Endothelial cell of umbilical vein (primary cell): ENCODE data around the gene ZCRB1. TPM values are rescaled to one million over a fixed set of nuclear protein-coding genes. Genes with fewer than 3 reads are reported as not detected.

Experiments
- BruUV-seq: library from RNA; stranded (reverse); fragments of 400-500 nt; replicated peaks from 2 replicates; lab custom pipeline; 2021; lab: Mats Ljungman, UMichigan
- CTCF ChIA-PET: fragments of 300-600, 350-600 bp; sonication (Branson Sonifier 250); formaldehyde crosslinking; loops from one replicate; lab custom pipeline; 2021; ENCODE audit warnings: antibody characterized with exemption, inconsistent platforms; lab: Charles Lee
- POLR2A ChIA-PET: fragments of 300-600, 350-600 bp; sonication (Branson Sonifier 250); formaldehyde crosslinking; loops from one replicate; lab custom pipeline; 2021; ENCODE audit warnings: antibody characterized with exemption, inconsistent platforms; lab: Charles Lee
- DNase-seq: peaks from one replicate; pipeline ENCODE4 v3.0.0-alpha.2; 2011; ENCODE audit warnings: low read depth, low spot score
- FAIRE-seq: peaks from 2 replicates; lab custom pipeline; 2011; peaks lifted over from hg19 to GRCh38; lab: Jason Lieb, UNC
- H2AFZ ChIP-seq: 2 replicates; pipeline ENCODE4 v1.6.0; 2012; ENCODE audit warnings: low read depth, low read length, control low read depth, inconsistent platforms
- H3K27ac ChIP-seq: 2 replicates; pipeline ENCODE4 v1.5.1; 2011; ENCODE audit warnings: low read depth, mild to moderate bottlenecking, control low read depth, low read length, moderate library complexity; ENCODE audit not compliant: insufficient read depth
- H3K27me3 ChIP-seq, 2 experiments: 2 replicates each; pipeline versions ENCODE4 v1.6.0 to v1.6.1; 2011; ENCODE audit warnings: low read length in 2 of 2, mixed read lengths in 1 of 2; ENCODE audit not compliant: control insufficient read depth in 2 of 2, insufficient read depth in 2 of 2
- H3K36me3 ChIP-seq, 2 experiments: 2 replicates in 1 of 2; 3 replicates in 1 of 2; pipeline ENCODE4 v1.5.1; 2011; ENCODE audit warnings: low read length in 2 of 2, mild to moderate bottlenecking in 1 of 2, moderate library complexity in 1 of 2; ENCODE audit not compliant: control insufficient read depth in 2 of 2, insufficient read depth in 2 of 2; ENCODE audit errors: extremely low read depth in 1 of 2
- H3K4me1 ChIP-seq: 3 replicates; pipeline ENCODE4 v1.5.1; 2011; ENCODE audit warnings: mild to moderate bottlenecking, low read length; ENCODE audit not compliant: control insufficient read depth, insufficient read depth; ENCODE audit errors: extremely low read depth
- H3K4me2 ChIP-seq: 2 replicates; pipeline ENCODE4 v1.6.1; 2011; ENCODE audit warnings: low read length, control low read depth, mixed read lengths; ENCODE audit not compliant: insufficient read depth
- H3K4me3 ChIP-seq, 3 experiments: fragments of 200-600 bp in 1 of 3; sonication (generic), shearing (Covaris generic) in 1 of 3; replicated peaks in 1 of 3; 2 replicates each; pipeline ENCODE4 v1.5.1; 2011 to 2016; ENCODE audit warnings: control low read depth in 3 of 3, low read length in 3 of 3, mild to moderate bottlenecking in 2 of 3, inconsistent platforms in 1 of 3, low read depth in 1 of 3, moderate library complexity in 1 of 3; ENCODE audit not compliant: insufficient read depth in 1 of 3
- H3K79me2 ChIP-seq: 2 replicates; pipeline ENCODE4 v1.6.0; 2012; ENCODE audit warnings: low read length, inconsistent platforms; ENCODE audit not compliant: control insufficient read depth, insufficient read depth
- H3K9ac ChIP-seq: replicated peaks from 2 replicates; pipeline ENCODE3; 2011; ENCODE audit warnings: low read length, control low read depth; ENCODE audit not compliant: insufficient read depth; ENCODE audit errors: extremely low read depth
- H3K9me1 ChIP-seq: replicated peaks from 3 replicates; pipeline ENCODE4 v1.6.0; 2011; ENCODE audit warnings: mild to moderate bottlenecking, low read length; ENCODE audit not compliant: control insufficient read depth, insufficient read depth; ENCODE audit errors: extremely low read depth
- H3K9me3 ChIP-seq: replicated peaks from 2 replicates; pipeline ENCODE4 v1.5.1; 2012; ENCODE audit warnings: low read length, inconsistent platforms; ENCODE audit not compliant: control insufficient read depth, insufficient read depth
- H4K20me1 ChIP-seq: replicated peaks from 2 replicates; pipeline ENCODE3; 2011; ENCODE audit warnings: mild to moderate bottlenecking, low read length; ENCODE audit not compliant: control insufficient read depth, insufficient read depth; ENCODE audit errors: extremely low read depth
- CTCF ChIP-seq, 2 donors: IDR thresholded peaks; 1 replicate in 1 of 2; 2 replicates in 1 of 2; pipeline ENCODE4 v1.5.1; 2011; ENCODE audit warnings: low read length in 2 of 2, mild to moderate bottlenecking in 2 of 2, moderate library complexity in 2 of 2, control low read depth in 1 of 2, inconsistent platforms in 1 of 2, low read depth in 1 of 2; ENCODE audit not compliant: insufficient read depth in 1 of 2; ENCODE audit errors: extremely low read depth in 1 of 2
- EZH2 ChIP-seq: IDR thresholded peaks from 2 replicates; pipeline ENCODE4 v1.6.1; 2012; ENCODE audit warnings: borderline replicate concordance, low read depth, mild to moderate bottlenecking, moderate library complexity, low read length, inconsistent platforms; ENCODE audit not compliant: severe bottlenecking
- FOS ChIP-seq: IDR thresholded peaks from 2 replicates; pipeline ENCODE4 v1.6.1; 2011; ENCODE audit warnings: mild to moderate bottlenecking, low read length, moderate library complexity, borderline replicate concordance; ENCODE audit not compliant: insufficient read depth
- GATA2 ChIP-seq: IDR thresholded peaks from 2 replicates; pipeline ENCODE4 v1.7.0; 2011; ENCODE audit warnings: low read depth, mild to moderate bottlenecking, moderate library complexity, mixed read lengths, low read length; ENCODE audit not compliant: insufficient read length, insufficient read depth
- JUN ChIP-seq: IDR thresholded peaks from 2 replicates; pipeline ENCODE4 v1.6.1; 2011; ENCODE audit warnings: borderline replicate concordance, low read depth; ENCODE audit not compliant: insufficient read length, insufficient read depth
- MAX ChIP-seq: IDR thresholded peaks from 2 replicates; pipeline ENCODE4 v1.6.1; 2011; ENCODE audit not compliant: insufficient read depth, insufficient read length
- MYC ChIP-seq: IDR thresholded peaks from one replicate; pipeline ENCODE4 v1.6.1; 2011; ENCODE audit warnings: mild to moderate bottlenecking, low read depth, low read length
- POLR2A ChIP-seq: IDR thresholded peaks from 2 replicates; pipeline ENCODE4 v1.6.1; 2012; ENCODE audit warnings: low read depth, mild to moderate bottlenecking, control low read depth, low read length
- POLR2AphosphoS5 ChIP-seq: IDR thresholded peaks from 2 replicates; pipeline ENCODE4 v1.6.1; 2012; ENCODE audit warnings: low read depth, mild to moderate bottlenecking, control low read depth, low read length, moderate library complexity; ENCODE audit not compliant: insufficient read depth
- dilution Hi-C: fragments of 300-500 bp; cut with MboI; formaldehyde crosslinking; loops from one replicate; pipeline ENCODE4 v1.15.0; 2019; ENCODE audit warnings: low sequenced_read_pairs; ENCODE audit not compliant: extremely low pct_ligation_motif_present
- intact Hi-C: fragments of 100-400 bp; cut with micrococcal nuclease; formaldehyde crosslinking; loops from one replicate; pipeline ENCODE4 v1.10.0; 2022
- polyA plus RNA-seq, 4 experiments: library from polyadenylated mRNA; depleted of rRNA in 3 of 4; stranded (reverse) in 3 of 4; unstranded in 1 of 4; fragments of >200 nt; gene quantifications; 2 replicates each; pipeline versions ENCODE4 v1.2.1 to v1.2.3, GENCODE V29; 2011 to 2012; ENCODE audit warnings: missing spikeins in 1 of 4
- total RNA-seq: library from RNA; stranded (reverse); gene quantifications from 2 replicates; pipeline ENCODE4 v1.2.3, GENCODE V29; 2021

The ZCRB1 gene
- total and polyA plus RNA-seq, 2 donors (not counting 3 experiments of a cell fraction or from before 2014, with no cell fraction given): 13.2 to 55.3 TPM

- POLR2A ChIA-PET: no interaction called here
- Histone ChIP-seq H3K36me3 (no peaks in the 10 kb centered on the region), H3K4me1 (peaks cover 6% of the 10 kb centered on the region), H3K9me1 (no peaks in the 10 kb centered on the region), H3K9me3 (no peaks in the 10 kb centered on the region), H3K9ac (no peak overlapping the region), H3K4me2 (no peak overlapping the region), H4K20me1 (no peaks in the 10 kb centered on the region), H3K27me3 (no peaks in the 10 kb centered on the region), H3K4me3 (no peak overlapping the region), H3K79me2 (no peaks in the 10 kb centered on the region), H3K27ac (no peak overlapping the region), H2AFZ (no peak overlapping the region)
- FAIRE-seq (no peak), DNase-seq (no peak)
- intact Hi-C loops: no loop called here
- CTCF ChIA-PET: no interaction called here
- dilution Hi-C loops: no loop called here
- BruUV-seq: no TSS peak
- TF ChIP-seq MAX: no peak
- no peak for TF ChIP-seq GATA2
- no peak for TF ChIP-seq CTCF (IDR thresholded peaks at IDR 0.05; ENCODE audit: extremely low read depth in 1 of 2, insufficient read depth in 1 of 2, low read depth in 1 of 2, low read length in 2 of 2)
- TF ChIP-seq EZH2: no peak
- no peak for TF ChIP-seq JUN
- TF ChIP-seq POLR2AphosphoS5: no peak
- no peak for TF ChIP-seq MYC
- no peak for TF ChIP-seq POLR2A
- TF ChIP-seq FOS: no peak
Observed at GRCh38 chr12:42275499-42275898, 50.4 kb downstream of the ZCRB1 start.
